ENCODE measurements around the gene PDLIM5. TPM values are rescaled to one million over a fixed set of nuclear protein-coding genes. Genes with fewer than 3 reads are reported as not detected.

PDLIM5 gene
- polyA plus RNA-seq, 1 donor (not counting 4 experiments of a cell fraction or from before 2014, with no cell fraction given) = 112 TPM

- no peaks in the 10 kb centered on the region for H3K9me3 ChIP-seq (ENCODE audit: control insufficient read depth, low read depth, low read length)
- H3K36me3 ChIP-seq (ENCODE audit: control insufficient read depth in 2 of 2, extremely low read depth in 1 of 2, insufficient read depth in 2 of 2, low read length in 2 of 2) = no peaks in the 10 kb centered on the region
- no peaks in the 10 kb centered on the region for H3K9me1 ChIP-seq (ENCODE audit: control insufficient read depth, extremely low read depth, insufficient read depth, low read length)
- H3K4me2 ChIP-seq (ENCODE audit: control insufficient read depth, extremely low read depth, insufficient read depth, low read depth, low read length) = no peak overlapping the region
- no peak overlapping the region for H2AFZ ChIP-seq (ENCODE audit: control insufficient read depth, low read length)
- no peaks in the 10 kb centered on the region for H4K20me1 ChIP-seq (ENCODE audit: control insufficient read depth, extremely low read depth, insufficient read depth, low read length)
- no peak overlapping the region for H3K9ac ChIP-seq (ENCODE audit: control insufficient read depth, extremely low read depth, insufficient read depth, low read length)
- H3K27me3 ChIP-seq (ENCODE audit: control insufficient read depth, extremely low read depth, insufficient read depth, low read length) = no peaks in the 10 kb centered on the region
- dilution Hi-C loops (cut with MboI; ENCODE audit: extremely low pct_ligation_motif_present, low sequenced_read_pairs) = no loop called here
- H3K4me1 ChIP-seq (ENCODE audit: control insufficient read depth, extremely low read depth, insufficient read depth, low read length) = no peaks in the 10 kb centered on the region
- no peak for DNase-seq (ENCODE audit: low read depth, low spot score)
- H3K27ac ChIP-seq (ENCODE audit: control insufficient read depth, insufficient read depth, low read length) = no peak overlapping the region
- no peak overlapping the region for H3K4me3 ChIP-seq (ENCODE audit: control insufficient read depth in 2 of 3, extremely low read depth in 1 of 3, insufficient read depth in 2 of 3, low read depth in 1 of 3, low read length in 3 of 3)
- H3K79me2 ChIP-seq (ENCODE audit: control insufficient read depth, insufficient read depth, low read length) = no peaks in the 10 kb centered on the region
- no peak for FAIRE-seq
- no peak for TF ChIP-seq CTCF (optimal IDR thresholded peaks at IDR 0.05 in 1 of 3, IDR thresholded peaks at IDR 0.05 in 1 of 3, conservative IDR thresholded peaks at IDR 0.05 in 1 of 3; ENCODE audit: extremely low read depth in 1 of 3, insufficient read depth in 2 of 3, low read length in 3 of 3)
- no peak for TF ChIP-seq EZH2 (IDR thresholded peaks at IDR 0.05; ENCODE audit: low read length)
Observed at GRCh38 chr4:94690851-94691254, 239.1 kb downstream of the PDLIM5 start.

GRCh38 chr4:94691552-94691951 is 239.8 kb downstream of the PDLIM5 start:
- Histone ChIP-seq H2AFZ (ENCODE audit: control insufficient read depth, low read length) (no peak overlapping the region), H3K27me3 (ENCODE audit: control insufficient read depth, extremely low read depth, insufficient read depth, low read length) (no peaks in the 10 kb centered on the region), H3K9me3 (ENCODE audit: control insufficient read depth, low read depth, low read length) (no peaks in the 10 kb centered on the region), H3K36me3 (ENCODE audit: control insufficient read depth in 2 of 2, extremely low read depth in 1 of 2, insufficient read depth in 2 of 2, low read length in 2 of 2) (no peaks in the 10 kb centered on the region), H3K4me2 (ENCODE audit: control insufficient read depth, extremely low read depth, insufficient read depth, low read depth, low read length) (no peak overlapping the region), H4K20me1 (ENCODE audit: control insufficient read depth, extremely low read depth, insufficient read depth, low read length) (no peaks in the 10 kb centered on the region), H3K9ac (ENCODE audit: control insufficient read depth, extremely low read depth, insufficient read depth, low read length) (no peak overlapping the region), H3K27ac (ENCODE audit: control insufficient read depth, insufficient read depth, low read length) (no peak overlapping the region), H3K4me1 (ENCODE audit: control insufficient read depth, extremely low read depth, insufficient read depth, low read length) (no peaks in the 10 kb centered on the region), H3K79me2 (ENCODE audit: control insufficient read depth, insufficient read depth, low read length) (no peaks in the 10 kb centered on the region), H3K9me1 (ENCODE audit: control insufficient read depth, extremely low read depth, insufficient read depth, low read length) (no peaks in the 10 kb centered on the region), H3K4me3 (ENCODE audit: control insufficient read depth in 2 of 3, extremely low read depth in 1 of 3, insufficient read depth in 2 of 3, low read depth in 1 of 3, low read length in 3 of 3) (no peak overlapping the region)
- FAIRE-seq (no peak), DNase-seq (ENCODE audit: low read depth, low spot score) (no peak)
- TF ChIP-seq CTCF (optimal IDR thresholded peaks at IDR 0.05 in 1 of 3, IDR thresholded peaks at IDR 0.05 in 1 of 3, conservative IDR thresholded peaks at IDR 0.05 in 1 of 3; ENCODE audit: extremely low read depth in 1 of 3, insufficient read depth in 2 of 3, low read length in 3 of 3) = no peak
- no peak for TF ChIP-seq EZH2 (IDR thresholded peaks at IDR 0.05; ENCODE audit: low read length)
- dilution Hi-C loops (cut with MboI; ENCODE audit: extremely low pct_ligation_motif_present, low sequenced_read_pairs) = no loop called here
